ENCODE data around the gene ADCY3.

DNA sequence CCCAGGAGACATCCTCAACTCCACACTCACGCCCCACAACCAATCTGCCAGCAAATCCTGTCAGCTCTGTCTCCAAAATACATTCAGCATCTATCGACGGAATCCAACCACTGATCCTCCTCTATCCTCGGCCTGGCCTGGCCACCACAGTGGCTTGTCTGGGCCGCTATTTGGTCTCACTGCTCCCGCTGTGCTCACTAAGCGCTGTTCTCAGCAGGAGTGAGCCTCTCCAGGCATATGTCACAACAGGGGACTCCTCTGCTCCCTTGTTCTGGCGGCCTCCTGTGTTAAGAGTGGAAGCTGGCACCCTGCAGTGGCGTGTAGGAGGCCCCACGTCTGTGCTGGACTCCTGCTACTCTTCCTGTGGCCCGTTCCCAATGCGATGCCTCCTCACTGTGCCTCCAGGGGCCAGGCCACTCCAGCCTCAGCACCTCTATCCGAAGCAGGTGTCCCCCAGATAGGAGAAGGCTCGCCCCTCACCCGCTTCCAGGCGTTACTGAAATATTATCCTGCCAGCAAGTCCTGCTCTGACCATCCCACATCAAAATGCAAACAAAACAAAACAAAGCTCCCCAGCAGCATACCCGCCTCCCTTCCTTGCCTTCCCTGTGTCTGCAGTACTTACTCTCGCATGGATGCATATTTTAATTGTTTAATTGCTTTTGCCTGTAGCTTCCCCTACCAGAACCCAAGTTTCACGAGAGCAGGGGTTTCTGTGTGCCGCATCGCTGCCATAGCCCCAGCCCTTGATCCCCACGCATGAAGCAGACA lies 86.9 kb downstream of the ADCY3 start:
- TF ChIP-seq, protein P1, sequence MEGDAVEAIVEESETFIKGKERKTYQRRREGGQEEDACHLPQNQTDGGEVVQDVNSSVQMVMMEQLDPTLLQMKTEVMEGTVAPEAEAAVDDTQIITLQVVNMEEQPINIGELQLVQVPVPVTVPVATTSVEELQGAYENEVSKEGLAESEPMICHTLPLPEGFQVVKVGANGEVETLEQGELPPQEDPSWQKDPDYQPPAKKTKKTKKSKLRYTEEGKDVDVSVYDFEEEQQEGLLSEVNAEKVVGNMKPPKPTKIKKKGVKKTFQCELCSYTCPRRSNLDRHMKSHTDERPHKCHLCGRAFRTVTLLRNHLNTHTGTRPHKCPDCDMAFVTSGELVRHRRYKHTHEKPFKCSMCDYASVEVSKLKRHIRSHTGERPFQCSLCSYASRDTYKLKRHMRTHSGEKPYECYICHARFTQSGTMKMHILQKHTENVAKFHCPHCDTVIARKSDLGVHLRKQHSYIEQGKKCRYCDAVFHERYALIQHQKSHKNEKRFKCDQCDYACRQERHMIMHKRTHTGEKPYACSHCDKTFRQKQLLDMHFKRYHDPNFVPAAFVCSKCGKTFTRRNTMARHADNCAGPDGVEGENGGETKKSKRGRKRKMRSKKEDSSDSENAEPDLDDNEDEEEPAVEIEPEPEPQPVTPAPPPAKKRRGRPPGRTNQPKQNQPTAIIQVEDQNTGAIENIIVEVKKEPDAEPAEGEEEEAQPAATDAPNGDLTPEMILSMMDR (IDR thresholded peaks at IDR 0.05) = no peak
- TF ChIP-seq POLR2A (IDR thresholded peaks at IDR 0.05) = no peak
